Neural crest cell (in vitro differentiated cells): ENCODE results near the gene TRPM3. TPM values are rescaled to one million over a fixed set of nuclear protein-coding genes. Genes with fewer than 3 reads are reported as not detected.
A peak's percentile ranks its signal among the peaks of the same experiment; 100 is the strongest.

Experiments used
- DNase-seq: peaks from one replicate; pipeline ENCODE4 v3.0.0; 2021; ENCODE audit warnings: low read depth, mixed read lengths, low spot score
- H3K27ac Mint-ChIP-seq: one replicate; pipeline ENCODE4 v1.8.0; 2021; ENCODE audit warnings: mild to moderate bottlenecking, mixed read lengths; ENCODE audit not compliant: unreplicated experiment
- H3K27me3 Mint-ChIP-seq: 2 replicates; pipeline ENCODE4 v1.8.0; 2021; ENCODE audit warnings: low read depth, mild to moderate bottlenecking, mixed read lengths
- H3K36me3 Mint-ChIP-seq: 2 replicates; pipeline ENCODE4 v1.8.0; 2021; ENCODE audit warnings: low read depth, mild to moderate bottlenecking, mixed read lengths
- H3K4me1 Mint-ChIP-seq: 2 replicates; pipeline ENCODE4 v1.8.0; 2021; ENCODE audit warnings: mixed read lengths
- H3K4me3 Mint-ChIP-seq: one replicate; pipeline ENCODE4 v1.8.0; 2021; ENCODE audit warnings: mild to moderate bottlenecking, mixed read lengths
- H3K9me3 Mint-ChIP-seq: 2 replicates; pipeline ENCODE4 v1.8.0; 2021; ENCODE audit warnings: mixed read lengths
- total RNA-seq: library from RNA; stranded (reverse); gene quantifications from 2 replicates; pipeline ENCODE4 v1.2.1, GENCODE V29; 2021
- TF ChIP-seq, protein P1 (sequence below): fragments of 200-600 bp; sonication (generic); conservative IDR thresholded peaks from 2 replicates; pipeline ENCODE4 v1.5.0; 2021; ENCODE audit warnings: antibody characterized with exemption, mild to moderate bottlenecking

Gene TRPM3
- total RNA-seq, 1 donor from 2014 or later: 1.4 TPM

DNA sequence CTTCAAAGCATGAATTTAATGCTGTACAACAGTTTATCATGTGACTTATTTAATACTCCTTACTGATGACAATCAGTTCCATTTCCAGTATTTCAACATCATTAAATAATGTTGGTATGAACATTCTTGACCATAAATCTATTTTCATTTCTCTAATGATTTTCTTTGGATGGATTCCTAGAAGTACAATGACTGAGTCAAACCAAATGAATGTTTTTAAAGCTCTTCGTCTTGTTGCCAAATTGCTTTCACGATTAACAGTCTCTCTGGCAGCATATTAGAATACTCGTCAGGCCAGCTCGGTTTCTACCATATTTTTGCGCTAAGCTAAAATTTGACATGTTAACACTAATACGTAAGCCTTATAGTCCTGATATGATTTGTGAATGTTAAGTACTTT is 197.0 kb downstream of the TRPM3 start:
- no peak overlapping the region for H3K4me3 Mint-ChIP-seq
- H3K36me3 Mint-ChIP-seq: peaks cover 2% of the 10 kb centered on the region
- peaks cover 4% of the 10 kb centered on the region for H3K9me3 Mint-ChIP-seq
- H3K27ac Mint-ChIP-seq: no peak overlapping the region
- TF ChIP-seq, protein P1, sequence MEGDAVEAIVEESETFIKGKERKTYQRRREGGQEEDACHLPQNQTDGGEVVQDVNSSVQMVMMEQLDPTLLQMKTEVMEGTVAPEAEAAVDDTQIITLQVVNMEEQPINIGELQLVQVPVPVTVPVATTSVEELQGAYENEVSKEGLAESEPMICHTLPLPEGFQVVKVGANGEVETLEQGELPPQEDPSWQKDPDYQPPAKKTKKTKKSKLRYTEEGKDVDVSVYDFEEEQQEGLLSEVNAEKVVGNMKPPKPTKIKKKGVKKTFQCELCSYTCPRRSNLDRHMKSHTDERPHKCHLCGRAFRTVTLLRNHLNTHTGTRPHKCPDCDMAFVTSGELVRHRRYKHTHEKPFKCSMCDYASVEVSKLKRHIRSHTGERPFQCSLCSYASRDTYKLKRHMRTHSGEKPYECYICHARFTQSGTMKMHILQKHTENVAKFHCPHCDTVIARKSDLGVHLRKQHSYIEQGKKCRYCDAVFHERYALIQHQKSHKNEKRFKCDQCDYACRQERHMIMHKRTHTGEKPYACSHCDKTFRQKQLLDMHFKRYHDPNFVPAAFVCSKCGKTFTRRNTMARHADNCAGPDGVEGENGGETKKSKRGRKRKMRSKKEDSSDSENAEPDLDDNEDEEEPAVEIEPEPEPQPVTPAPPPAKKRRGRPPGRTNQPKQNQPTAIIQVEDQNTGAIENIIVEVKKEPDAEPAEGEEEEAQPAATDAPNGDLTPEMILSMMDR: no peak
- H3K27me3 Mint-ChIP-seq: no peaks in the 10 kb centered on the region
- DNase-seq: no peak
- H3K4me1 Mint-ChIP-seq: peaks cover 9% of the 10 kb centered on the region

DNA sequence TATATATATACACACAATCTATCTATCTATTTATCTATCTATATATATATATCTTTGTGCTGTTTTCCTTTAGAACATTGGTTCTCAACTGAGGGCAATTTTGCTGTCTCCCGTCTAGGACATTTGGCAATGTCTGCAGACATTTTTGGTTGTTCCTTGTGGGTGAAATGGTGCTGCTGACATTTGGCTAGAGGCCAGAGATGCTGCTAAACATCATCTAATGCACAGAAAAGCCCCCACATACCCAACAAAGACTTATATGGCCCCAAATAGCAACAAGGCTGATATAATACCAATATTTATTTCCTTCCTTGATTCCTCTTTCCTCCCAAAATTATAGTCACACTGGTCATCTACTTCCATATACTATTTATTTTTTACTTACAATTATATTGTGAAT is 197.5 kb downstream of the TRPM3 start:
- no peak overlapping the region for H3K4me3 Mint-ChIP-seq
- no peaks in the 10 kb centered on the region for H3K27me3 Mint-ChIP-seq
- no peak for DNase-seq
- no peak overlapping the region for H3K27ac Mint-ChIP-seq
- TF ChIP-seq, protein P1: no peak
- peaks cover 9% of the 10 kb centered on the region for H3K4me1 Mint-ChIP-seq
- peaks cover 7% of the 10 kb centered on the region for H3K9me3 Mint-ChIP-seq
- peaks cover 5% of the 10 kb centered on the region for H3K36me3 Mint-ChIP-seq

DNA sequence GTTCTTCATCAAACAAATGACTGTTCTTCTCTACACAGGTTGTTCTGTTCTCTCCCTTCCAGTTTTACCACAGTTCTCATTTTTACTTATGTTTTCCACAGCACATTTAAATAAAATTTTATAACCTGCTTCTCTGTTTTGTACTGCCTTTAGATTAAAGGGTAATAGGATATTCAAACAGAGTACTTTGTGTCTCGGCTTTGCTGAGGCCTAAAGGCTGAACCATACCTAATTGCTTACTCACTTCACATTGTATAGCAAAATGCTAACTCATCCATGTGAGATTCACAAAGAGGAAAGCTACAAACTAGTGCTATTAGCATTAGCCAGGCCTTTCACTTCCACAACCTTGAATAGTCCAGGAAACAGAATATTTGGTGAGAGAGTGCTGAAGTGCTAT is 200.3 kb downstream of the TRPM3 start:
- Mint-ChIP-seq H3K9me3 (peaks cover 8% of the 10 kb centered on the region), H3K27me3 (no peaks in the 10 kb centered on the region), H3K27ac (peak overlapping the region; percentile 79), H3K4me1 (peaks cover 9% of the 10 kb centered on the region), H3K4me3 (no peak overlapping the region), H3K36me3 (peaks cover 7% of the 10 kb centered on the region)
- DNase-seq: no peak
- TF ChIP-seq, protein P1: no peak

DNA sequence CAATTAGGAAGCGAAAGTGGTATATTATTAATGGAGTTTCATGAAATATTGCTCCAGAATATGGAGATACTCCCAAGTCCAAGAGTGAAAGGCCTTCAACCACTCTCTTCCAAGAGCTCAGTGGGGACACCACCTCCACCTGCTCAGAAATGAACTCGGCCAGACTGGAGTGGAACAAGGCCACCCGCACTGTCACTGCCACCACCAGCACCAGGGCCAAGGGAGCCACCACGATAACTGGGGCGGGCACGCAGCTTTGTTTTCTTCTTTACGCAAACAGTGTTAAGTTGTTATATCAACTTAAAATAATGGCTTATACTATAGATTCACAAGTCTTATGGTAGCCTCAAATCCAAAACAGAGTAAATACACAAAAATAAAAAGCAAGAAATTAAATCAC is 204.1 kb downstream of the TRPM3 start:
- Mint-ChIP-seq H3K36me3 (peaks cover 7% of the 10 kb centered on the region), H3K9me3 (peaks cover 14% of the 10 kb centered on the region), H3K27ac (no peak overlapping the region), H3K4me1 (peaks cover 9% of the 10 kb centered on the region), H3K4me3 (no peak overlapping the region), H3K27me3 (no peaks in the 10 kb centered on the region)
- DNase-seq: no peak
- TF ChIP-seq, protein P1: no peak

DNA sequence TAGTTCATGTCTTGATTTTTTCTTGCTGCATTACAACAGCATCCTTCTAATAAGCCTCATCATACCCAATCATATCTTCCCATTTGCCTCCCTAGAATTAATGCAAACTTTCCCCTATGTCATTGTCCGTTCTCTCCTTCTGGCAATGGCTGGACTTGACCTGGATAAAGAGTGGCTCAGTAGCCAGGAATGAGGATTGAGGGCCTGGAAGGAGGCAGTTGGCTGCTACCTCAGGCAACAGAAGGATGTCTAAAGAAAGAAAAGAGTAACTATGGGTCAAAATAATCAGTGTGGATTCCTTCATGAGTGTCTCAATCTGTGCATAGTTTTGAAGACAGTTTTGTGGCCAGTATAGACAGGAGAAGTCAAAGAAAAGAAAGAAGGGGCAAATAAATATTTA is 209.6 kb downstream of the TRPM3 start:
- no peak overlapping the region for H3K27ac Mint-ChIP-seq
- no peaks in the 10 kb centered on the region for H3K4me1 Mint-ChIP-seq
- TF ChIP-seq, protein P1: no peak
- no peaks in the 10 kb centered on the region for H3K36me3 Mint-ChIP-seq
- peaks cover 6% of the 10 kb centered on the region for H3K9me3 Mint-ChIP-seq
- no peak for DNase-seq
- no peaks in the 10 kb centered on the region for H3K27me3 Mint-ChIP-seq
- H3K4me3 Mint-ChIP-seq: no peak overlapping the region

DNA sequence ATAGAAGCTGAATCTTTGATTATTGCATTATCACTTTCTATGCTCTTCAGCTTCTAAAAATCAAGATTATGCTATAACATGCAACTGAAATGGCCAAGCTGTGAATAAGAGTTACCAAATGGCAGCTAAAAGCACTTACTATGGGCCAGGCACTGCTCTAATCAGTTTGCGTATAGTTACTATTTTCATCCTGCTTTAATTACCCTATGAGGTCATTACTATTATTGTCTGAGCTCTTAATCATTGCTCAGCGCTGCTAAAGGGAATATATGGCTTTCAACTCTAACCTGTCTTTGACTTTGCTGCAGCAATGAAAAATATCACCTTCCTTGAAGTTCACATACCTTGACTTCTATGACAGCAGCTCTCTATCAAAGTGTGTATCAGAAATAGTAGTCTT is 210.8 kb downstream of the TRPM3 start:
- Mint-ChIP-seq H3K36me3 (no peaks in the 10 kb centered on the region), H3K9me3 (peaks cover 6% of the 10 kb centered on the region), H3K4me3 (no peak overlapping the region), H3K4me1 (no peaks in the 10 kb centered on the region), H3K27me3 (no peaks in the 10 kb centered on the region), H3K27ac (no peak overlapping the region)
- TF ChIP-seq, protein P1: no peak
- no peak for DNase-seq
